Measurements from ENCODE around the gene PPAN.

The PPAN gene

DNA sequence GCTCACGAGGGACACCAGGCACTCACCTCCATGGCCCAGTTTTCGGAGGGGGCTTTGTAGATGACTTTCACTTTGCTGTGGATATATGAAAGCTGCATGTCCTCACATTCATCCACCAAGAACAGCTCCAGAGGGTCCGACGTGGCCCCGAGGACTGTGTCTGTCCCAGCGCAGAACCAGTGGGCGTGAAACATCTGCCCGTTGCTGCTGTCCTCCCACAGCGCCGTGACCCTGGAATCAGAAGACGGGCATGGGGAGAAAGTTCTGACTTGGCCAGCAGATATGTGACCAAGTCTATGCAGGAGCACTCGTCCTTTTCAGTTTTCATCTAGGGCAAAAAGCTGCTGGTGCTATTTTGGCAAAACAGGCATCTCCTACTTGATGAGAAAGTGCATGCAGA, 43.3 kb downstream of the PPAN start:
- DNase-seq (ENCODE audit: low spot score in 2 of 2), result no peak
- Mint-ChIP-seq H3K27ac (no peak overlapping the region), H3K9me3 (no peaks in the 10 kb centered on the region), H3K36me3 (peaks cover 36% of the 10 kb centered on the region), H3K27me3 (no peaks in the 10 kb centered on the region), H3K4me3 (no peak overlapping the region), H3K4me1 (no peaks in the 10 kb centered on the region)
- ATAC-seq (ENCODE audit: low read depth), result no peak

DNA sequence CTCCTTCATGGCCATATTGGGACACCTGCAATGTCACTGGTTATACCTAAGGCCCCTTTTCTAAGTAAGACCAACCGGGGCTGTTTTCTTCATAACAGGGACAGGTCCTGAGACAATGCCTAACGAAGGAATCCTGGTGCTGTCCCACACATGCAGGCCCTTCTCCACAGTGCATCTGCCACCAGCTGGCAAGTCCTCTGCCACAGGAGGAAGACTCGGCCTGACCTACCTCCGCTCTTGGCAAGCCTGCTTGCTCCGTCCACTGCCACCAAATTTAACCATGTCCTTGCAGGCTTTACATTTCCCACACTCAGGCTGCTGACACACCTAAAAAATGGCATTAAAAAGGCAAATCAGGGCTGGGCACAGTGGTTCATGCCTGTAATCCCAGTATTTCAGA, 45.4 kb downstream of the PPAN start:
- DNase-seq (ENCODE audit: low spot score in 2 of 2) (no peak), ATAC-seq (ENCODE audit: low read depth) (no peak)
- Mint-ChIP-seq H3K36me3 (peaks cover 38% of the 10 kb centered on the region), H3K4me3 (no peak overlapping the region), H3K27me3 (no peaks in the 10 kb centered on the region), H3K9me3 (no peaks in the 10 kb centered on the region), H3K27ac (no peak overlapping the region), H3K4me1 (no peaks in the 10 kb centered on the region)

DNA sequence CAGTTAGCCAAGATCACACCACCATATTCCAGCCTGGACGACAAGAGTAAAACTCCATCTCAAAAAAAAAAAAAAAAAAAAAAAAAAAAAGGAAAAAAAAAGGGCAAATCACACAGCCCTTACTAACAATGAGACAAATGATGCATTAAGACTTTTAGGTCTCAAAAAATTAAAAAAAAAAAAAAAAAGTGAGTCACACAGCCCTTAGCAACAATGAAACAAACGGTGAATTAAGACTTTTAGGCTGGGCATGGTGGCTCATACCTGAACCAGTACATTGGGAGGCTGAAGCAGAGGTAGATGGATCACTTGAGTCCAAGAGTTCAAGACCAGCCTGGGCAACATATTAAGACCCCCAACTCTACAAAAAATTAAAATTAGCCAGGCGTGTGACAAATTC, 45.9 kb downstream of the PPAN start:
- Mint-ChIP-seq H3K27ac (no peak overlapping the region), H3K36me3 (peaks cover 41% of the 10 kb centered on the region)

DNA sequence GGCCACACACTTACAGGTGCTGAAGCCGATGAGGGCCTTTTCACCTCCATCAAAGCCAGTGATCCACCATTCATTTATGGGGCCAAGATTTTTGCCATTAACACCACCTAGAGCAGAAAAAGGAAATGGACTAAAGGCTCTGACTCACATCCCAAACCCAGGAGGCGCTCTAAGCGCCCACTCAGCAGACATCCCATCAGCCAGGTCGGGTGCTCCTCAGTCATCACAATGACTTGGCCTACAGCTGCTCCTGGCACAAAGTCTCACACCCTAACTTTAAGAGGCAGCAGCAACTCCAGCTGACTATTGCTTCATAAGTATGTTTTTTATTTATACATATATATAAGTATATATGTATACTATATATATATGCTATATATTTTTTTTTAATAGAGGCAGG, 49.7 kb downstream of the PPAN start:
- no peak overlapping the region for H3K27ac Mint-ChIP-seq
- no peaks in the 10 kb centered on the region for H3K9me3 Mint-ChIP-seq
- no peaks in the 10 kb centered on the region for H3K4me1 Mint-ChIP-seq
- DNase-seq (ENCODE audit: low spot score in 2 of 2) (no peak), ATAC-seq (ENCODE audit: low read depth) (no peak)
- H3K36me3 Mint-ChIP-seq, result peaks cover 44% of the 10 kb centered on the region
- H3K27me3 Mint-ChIP-seq, result no peaks in the 10 kb centered on the region
- no peak overlapping the region for H3K4me3 Mint-ChIP-seq

More for the DNA sequence above, 45.9 kb downstream of the PPAN start:
- no peaks in the 10 kb centered on the region for H3K9me3 Mint-ChIP-seq
- H3K4me1 Mint-ChIP-seq, result no peaks in the 10 kb centered on the region
- DNase-seq (ENCODE audit: low spot score in 2 of 2), result no peak
- no peaks in the 10 kb centered on the region for H3K27me3 Mint-ChIP-seq
- no peak for ATAC-seq (ENCODE audit: low read depth)
- H3K4me3 Mint-ChIP-seq, result no peak overlapping the region

DNA sequence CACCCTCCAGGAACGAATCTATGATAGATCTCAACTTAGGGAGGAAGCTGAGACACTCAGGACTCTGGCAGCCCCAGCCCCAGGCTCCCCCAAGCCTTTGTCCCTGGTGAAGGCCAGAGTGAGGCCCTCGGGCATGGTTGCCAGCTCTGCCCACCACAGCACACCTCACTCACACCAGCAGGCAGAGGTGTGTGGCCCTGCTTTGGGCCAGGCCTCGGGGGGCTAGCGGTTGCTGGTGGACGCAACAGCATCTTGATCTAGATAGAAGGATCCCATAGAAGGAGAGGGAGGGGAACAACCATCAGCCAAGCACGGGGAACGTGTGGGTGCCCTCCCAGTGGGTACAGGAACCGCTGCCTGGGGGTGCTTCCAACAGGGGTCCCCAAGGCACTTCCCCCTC, 51.9 kb downstream of the PPAN start:
- ATAC-seq (ENCODE audit: low read depth) (no peak), DNase-seq (ENCODE audit: low spot score in 2 of 2) (no peak)
- Mint-ChIP-seq H3K36me3 (peaks cover 36% of the 10 kb centered on the region), H3K4me3 (no peak overlapping the region), H3K4me1 (no peaks in the 10 kb centered on the region), H3K27me3 (no peaks in the 10 kb centered on the region), H3K9me3 (no peaks in the 10 kb centered on the region), H3K27ac (no peak overlapping the region)

DNA sequence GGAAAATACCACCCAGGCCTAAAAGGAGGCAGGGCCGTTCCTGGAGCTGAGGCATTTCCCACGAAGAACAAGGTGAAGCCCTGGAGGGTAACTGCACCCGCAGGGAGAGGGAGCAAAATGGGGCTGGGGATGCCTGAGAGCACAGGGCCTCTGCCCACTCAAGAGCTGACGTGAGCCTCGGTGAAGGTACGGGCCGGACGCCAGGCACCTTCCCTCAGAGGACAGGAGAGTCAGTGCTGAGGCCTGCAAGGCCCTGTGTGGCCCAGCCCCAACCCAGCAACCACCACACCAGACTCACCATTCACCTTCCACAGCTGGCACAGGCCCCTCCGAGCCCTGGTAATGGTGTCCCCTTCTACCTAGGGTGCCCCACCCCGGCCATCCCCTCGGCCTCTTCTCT, 52.3 kb downstream of the PPAN start:
- Mint-ChIP-seq H3K4me1 (no peaks in the 10 kb centered on the region), H3K27me3 (no peaks in the 10 kb centered on the region), H3K9me3 (no peaks in the 10 kb centered on the region), H3K36me3 (peaks cover 40% of the 10 kb centered on the region), H3K4me3 (no peak overlapping the region), H3K27ac (no peak overlapping the region)
- ATAC-seq (ENCODE audit: low read depth), result no peak
- DNase-seq (ENCODE audit: low spot score in 2 of 2), result no peak

DNA sequence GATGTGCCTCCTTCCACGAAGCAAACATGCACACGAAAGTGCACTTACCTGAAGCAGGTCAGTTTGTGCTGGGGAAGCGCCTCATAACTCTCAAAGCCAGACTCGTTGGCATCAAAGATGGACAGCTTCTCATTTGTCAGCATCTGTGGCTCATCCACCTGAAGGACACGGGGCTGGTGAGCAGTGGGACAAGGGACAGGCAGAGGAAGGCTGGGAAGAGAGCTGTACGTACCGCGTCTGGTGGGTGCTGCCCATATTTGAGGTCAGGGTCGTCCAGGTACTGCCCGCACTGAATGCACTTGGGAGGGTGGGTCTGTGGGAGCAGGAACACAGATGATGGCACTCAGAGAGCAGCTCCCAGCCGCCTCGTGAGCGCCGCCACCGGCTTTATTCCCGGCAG, 53.4 kb downstream of the PPAN start:
- Mint-ChIP-seq H3K4me3 (no peak overlapping the region), H3K36me3 (peaks cover 34% of the 10 kb centered on the region), H3K27ac (no peak overlapping the region), H3K9me3 (no peaks in the 10 kb centered on the region), H3K4me1 (no peaks in the 10 kb centered on the region), H3K27me3 (no peaks in the 10 kb centered on the region)
- ATAC-seq (ENCODE audit: low read depth) (no peak), DNase-seq (ENCODE audit: low spot score in 2 of 2) (no peak)

Data from memory B cell (primary cell).